Mammary epithelial cell (primary cell): ENCODE data around the gene CES1.

ENCODE experiments used
- CTCF ChIP-seq, 2 donors: IDR thresholded peaks in 1 of 2; conservative IDR thresholded peaks in 1 of 2; 2 replicates each; pipeline ENCODE4 v1.5.1; 2011 to 2012; ENCODE audit warnings: inconsistent platforms in 2 of 2, low read length in 2 of 2, mild to moderate bottlenecking in 2 of 2, control low read depth in 1 of 2, low read depth in 1 of 2; ENCODE audit not compliant: insufficient read depth in 1 of 2; ENCODE audit errors: extremely low read depth in 1 of 2
- EZH2 ChIP-seq: IDR thresholded peaks from 2 replicates; pipeline ENCODE4 v1.6.1; 2012; ENCODE audit warnings: low read length, inconsistent platforms, borderline replicate concordance

- TF ChIP-seq CTCF (conservative IDR thresholded peaks at IDR 0.05 in 1 of 2, IDR thresholded peaks at IDR 0.05 in 1 of 2; ENCODE audit: extremely low read depth in 1 of 2, insufficient read depth in 1 of 2, low read depth in 1 of 2, low read length in 2 of 2): no peak
- no peak for TF ChIP-seq EZH2
These were observed 36.1 kb upstream of the CES1 start for GRCh38 chr16:55868980-55869379.
